GM12891 (cell line): ENCODE results near the gene LCT.

Experiments used
- DNase-seq: peaks from one replicate; pipeline ENCODE4 v3.0.0; 2011; ENCODE audit warnings: low spot score; ENCODE audit not compliant: insufficient read length
- FAIRE-seq: peaks from 2 replicates; lab custom pipeline; 2011; peaks lifted over from hg19 to GRCh38; lab: Jason Lieb, UNC
- PAX5 ChIP-seq: IDR thresholded peaks from 2 replicates; pipeline ENCODE4 v1.6.1; 2011; ENCODE audit warnings: low read length, moderate library complexity, mild to moderate bottlenecking; ENCODE audit not compliant: insufficient read depth, severe bottlenecking
- POLR2A ChIP-seq: IDR thresholded peaks from 2 replicates; pipeline ENCODE4 v1.6.1; 2011; ENCODE audit warnings: low read depth, low read length, control low read depth
- POLR2AphosphoS5 ChIP-seq: IDR thresholded peaks from 2 replicates; pipeline ENCODE4 v1.6.1; 2011; ENCODE audit warnings: low read depth, low read length, control low read depth
- POU2F2 ChIP-seq: IDR thresholded peaks from 2 replicates; pipeline ENCODE4 v1.6.1; 2011; ENCODE audit warnings: low read depth, mild to moderate bottlenecking, control low read depth, low read length, moderate library complexity
- SPI1 ChIP-seq: IDR thresholded peaks from 2 replicates; pipeline ENCODE4 v1.6.1; 2011; ENCODE audit warnings: low read depth, low read length, control low read depth
- TAF1 ChIP-seq: IDR thresholded peaks from 2 replicates; pipeline ENCODE4 v1.6.1; 2011; ENCODE audit warnings: low read depth, low read length, control low read depth

The LCT gene

GRCh38 chr2:135762022-135762421 is 75.0 kb downstream of the LCT start:
- no peak for FAIRE-seq
- no peak for DNase-seq
- TF ChIP-seq TAF1 (no peak), POLR2A (no peak), POLR2AphosphoS5 (no peak), SPI1 (peak; percentile 22; the same call in 1 of the 2 replicates)

- TF ChIP-seq POLR2A (no peak), POU2F2 (no peak), PAX5 (no peak), POLR2AphosphoS5 (no peak), SPI1 (no peak), TAF1 (no peak)
- no peak for DNase-seq
- FAIRE-seq = no peak
These were observed 80.3 kb downstream of the LCT start for GRCh38 chr2:135756692-135757091.

- no peak for DNase-seq
- no peak for FAIRE-seq
- no peak for TF ChIP-seq TAF1
- no peak for TF ChIP-seq POU2F2
- TF ChIP-seq POLR2AphosphoS5 = no peak
- no peak for TF ChIP-seq POLR2A
- no peak for TF ChIP-seq SPI1
- no peak for TF ChIP-seq PAX5
These were observed 81.4 kb downstream of the LCT start for GRCh38 chr2:135755573-135755972.

- DNase-seq (no peak), FAIRE-seq (no peak)
- TF ChIP-seq POLR2A (no peak), POU2F2 (no peak), PAX5 (no peak), SPI1 (no peak), POLR2AphosphoS5 (no peak), TAF1 (no peak)
These were observed 91.4 kb downstream of the LCT start for GRCh38 chr2:135745545-135745944.

GRCh38 chr2:135744760-135745314 is 92.1 kb downstream of the LCT start:
- FAIRE-seq (peak; percentile 88), DNase-seq (peak; percentile 20)
- TF ChIP-seq POLR2AphosphoS5 (no peak), SPI1 (no peak), POU2F2 (no peak), PAX5 (no peak), POLR2A (no peak), TAF1 (no peak)

- DNase-seq = no peak
- no peak for FAIRE-seq
- TF ChIP-seq POLR2A (no peak), POLR2AphosphoS5 (no peak), POU2F2 (no peak), SPI1 (no peak), PAX5 (no peak), TAF1 (no peak)
These were observed 93.1 kb downstream of the LCT start for GRCh38 chr2:135743860-135744259.

- FAIRE-seq (peak; percentile 94), DNase-seq (peak; percentile 8)
- TF ChIP-seq SPI1 (no peak), POLR2A (peak; percentile 34; the same call in 1 of the 2 replicates)
These were observed 94.6 kb downstream of the LCT start for GRCh38 chr2:135742325-135742757.

GRCh38 chr2:135741395-135742324 is 95.3 kb downstream of the LCT start, which contains the start of gene UBXN4:
UBXN4 (plus strand) TSS chr2:135741855; CDS start chr2:135741930, 75 bp downstream.
- FAIRE-seq = peak; percentile 99
- TF ChIP-seq POLR2AphosphoS5 = peak; percentile 82
- TF ChIP-seq POU2F2 = no peak
- peak; percentile 88 for TF ChIP-seq POLR2A
- no peak for TF ChIP-seq SPI1
- no peak for TF ChIP-seq PAX5
- TF ChIP-seq TAF1 = peak; percentile 50
- DNase-seq = peak; percentile 86

GRCh38 chr2:135741043-135741394 is 96.0 kb downstream of the LCT start:
- TF ChIP-seq SPI1 (no peak), POLR2A (no peak), PAX5 (no peak), POLR2AphosphoS5 (no peak), TAF1 (no peak), POU2F2 (no peak)
- no peak for FAIRE-seq

GRCh38 chr2:135740206-135740605 is 96.8 kb downstream of the LCT start:
- no peak for TF ChIP-seq POLR2AphosphoS5
- TF ChIP-seq SPI1 = no peak
- TF ChIP-seq TAF1 = no peak
- TF ChIP-seq POU2F2 = no peak
- TF ChIP-seq PAX5 = no peak
- TF ChIP-seq POLR2A = no peak
- DNase-seq (no peak), FAIRE-seq (no peak)

More at GRCh38 chr2:135741043-135741394, 96.0 kb downstream of the LCT start:
- DNase-seq = no peak
